BLaER1 (cell line): ENCODE measurements around the gene ZBTB18.
A peak's percentile ranks its signal among the peaks of the same experiment; 100 is the strongest.

Source experiments
- H3K27ac ChIP-seq: shearing (Covaris generic); formaldehyde crosslinking; 2 replicates; pipeline ENCODE4 v1.8.1; 2022
- H3K27me3 ChIP-seq: shearing (Covaris generic); formaldehyde crosslinking; 2 replicates; pipeline ENCODE4 v1.8.1; 2022
- H3K36me3 ChIP-seq: shearing (Covaris generic); formaldehyde crosslinking; 2 replicates; pipeline ENCODE4 v1.8.1; 2022
- H3K4me1 ChIP-seq: shearing (Covaris generic); formaldehyde crosslinking; 2 replicates; pipeline ENCODE4 v1.8.1; 2022
- H3K4me2 ChIP-seq: shearing (Covaris generic); formaldehyde crosslinking; 2 replicates; pipeline ENCODE4 v1.8.1; 2022
- H3K4me3 ChIP-seq: shearing (Covaris generic); formaldehyde crosslinking; 2 replicates; pipeline ENCODE4 v1.8.1; 2022
- H3K9ac ChIP-seq: shearing (Covaris generic); formaldehyde crosslinking; 2 replicates; pipeline ENCODE4 v1.8.1; 2022
- H3K9me3 ChIP-seq: shearing (Covaris generic); formaldehyde crosslinking; 2 replicates; pipeline ENCODE4 v1.8.1; 2022
- H4K20me1 ChIP-seq: shearing (Covaris generic); formaldehyde crosslinking; 2 replicates; pipeline ENCODE4 v1.8.1; 2022
- Cebpa-rat ChIP-seq: shearing (Covaris generic); IDR thresholded peaks from 2 replicates; pipeline ENCODE4 v1.8.1; 2022

Gene ZBTB18

GRCh38 chr1:244102468-244102867 lies 51.4 kb downstream of the ZBTB18 start:
- Histone ChIP-seq H3K9ac (no peak overlapping the region), H3K27me3 (no peaks in the 10 kb centered on the region), H3K9me3 (no peaks in the 10 kb centered on the region), H3K4me3 (no peak overlapping the region), H3K27ac (no peak overlapping the region), H3K4me1 (peaks cover 47% of the 10 kb centered on the region), H4K20me1 (no peaks in the 10 kb centered on the region), H3K4me2 (peak overlapping the region; percentile 75), H3K36me3 (no peaks in the 10 kb centered on the region)
- no peak for TF ChIP-seq Cebpa-rat

- no peaks in the 10 kb centered on the region for H4K20me1 ChIP-seq
- peaks cover 42% of the 10 kb centered on the region for H3K4me1 ChIP-seq
- H3K27ac ChIP-seq, result no peak overlapping the region
- no peaks in the 10 kb centered on the region for H3K27me3 ChIP-seq
- H3K36me3 ChIP-seq, result no peaks in the 10 kb centered on the region
- TF ChIP-seq Cebpa-rat, result no peak
- H3K9ac ChIP-seq, result no peak overlapping the region
- H3K4me2 ChIP-seq, result peak overlapping the region; percentile 15; the same call in 1 of the 2 replicates
- no peak overlapping the region for H3K4me3 ChIP-seq
- H3K9me3 ChIP-seq, result no peaks in the 10 kb centered on the region
Observed at GRCh38 chr1:244104309-244105060, 53.4 kb downstream of the ZBTB18 start.

GRCh38 chr1:244106176-244106575 lies 55.1 kb downstream of the ZBTB18 start:
- Histone ChIP-seq H3K36me3 (no peaks in the 10 kb centered on the region), H3K4me3 (no peak overlapping the region), H3K4me2 (no peak overlapping the region), H4K20me1 (no peaks in the 10 kb centered on the region), H3K9me3 (no peaks in the 10 kb centered on the region), H3K27ac (no peak overlapping the region), H3K9ac (no peak overlapping the region), H3K27me3 (no peaks in the 10 kb centered on the region), H3K4me1 (peaks cover 42% of the 10 kb centered on the region)
- no peak for TF ChIP-seq Cebpa-rat
